Pulmonary artery endothelial cell (primary cell): ENCODE data around the gene ZNF664. TPM values are rescaled to one million over a fixed set of nuclear protein-coding genes. Genes with fewer than 3 reads are reported as not detected.

Experiments
- DNase-seq: peaks from one replicate; pipeline ENCODE4 v3.0.0-alpha.2; 2011; ENCODE audit warnings: low read depth, low spot score
- total RNA-seq: library from RNA; depleted of rRNA; stranded (reverse); fragments of >200 nt; gene quantifications from 2 replicates; pipeline ENCODE4 v1.2.3, GENCODE V29; 2014

ZNF664 gene
- total RNA-seq, 1 donor from 2014 or later = 55.9 TPM

DNA sequence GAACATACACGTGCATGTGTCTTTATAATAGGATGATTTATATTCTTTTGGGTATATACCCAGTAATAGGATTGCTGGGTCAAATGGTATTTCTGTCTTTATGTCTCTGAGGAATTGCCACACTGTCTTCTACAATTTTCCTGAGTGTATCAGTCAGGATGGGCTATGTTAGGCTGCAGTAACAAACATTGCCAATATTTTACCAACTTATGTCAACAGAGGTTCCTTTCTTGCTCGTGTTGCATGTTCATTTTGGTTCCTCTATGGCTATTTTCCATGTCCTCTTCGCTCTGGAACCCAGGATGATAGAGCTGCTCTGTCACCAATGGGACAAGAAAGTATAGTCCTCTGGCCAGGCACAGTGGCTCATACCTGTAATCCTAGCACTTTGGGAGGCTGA lies 86.7 kb downstream of the ZNF664 start:
- no peak for DNase-seq

Other genes with a start within 250 kb of the ZNF664 start
- gene DNAH10, start 210.9 kb upstream of the ZNF664 start, total RNA-seq = under 0.01 TPM in 2 replicates
- 4.7 and 5.1 TPM in 2 replicates for gene CCDC92, start 384 bp upstream of the ZNF664 start, total RNA-seq